Measurements from ENCODE around the gene MYO7B.

The MYO7B gene

DNA sequence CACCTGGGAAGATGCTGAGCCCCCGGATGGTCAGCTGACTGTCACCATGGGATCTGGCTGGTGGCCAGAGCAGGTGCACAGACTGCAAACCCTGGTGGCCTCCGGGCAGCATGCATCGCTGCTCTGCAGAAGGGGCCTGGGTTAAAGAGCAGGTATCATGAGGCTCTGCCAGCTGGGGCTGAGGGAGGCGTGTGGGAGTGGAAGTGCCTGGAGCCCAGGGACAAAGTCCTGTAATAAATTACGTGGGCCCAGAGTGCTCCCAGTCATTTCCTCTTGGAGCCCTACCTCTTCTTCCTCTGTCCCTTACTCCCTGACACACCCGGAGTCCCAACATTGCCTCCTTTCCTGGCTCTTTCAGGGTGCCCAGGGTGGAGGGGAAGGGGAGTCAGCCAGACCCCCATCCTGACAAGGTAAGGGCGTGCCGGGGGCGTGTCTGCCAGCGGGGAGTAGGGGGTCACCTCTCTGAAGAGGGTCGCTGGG lies at the start of gene MYO7B:
TSS of gene MYO7B (plus strand) at position 262 of the 480 bp plus-strand sequence. CDS start 24,040 bp downstream, outside the sequence.
- H3K4me3 ChIP-seq (ENCODE audit: low read length), result no peak within 1 kb of the TSS
- no peak for TF ChIP-seq ZNF274 (IDR thresholded peaks at IDR 0.05; ENCODE audit: low read depth, low read length)

GRCh38 chr2:127485694-127486071 lies 49.8 kb upstream of the MYO7B start:
- no peak overlapping the region for H3K4me3 ChIP-seq (ENCODE audit: low read length)
- TF ChIP-seq ZNF274 (IDR thresholded peaks at IDR 0.05; ENCODE audit: low read depth, low read length), result no peak

- no peak overlapping the region for H3K4me3 ChIP-seq (ENCODE audit: low read length)
- TF ChIP-seq ZNF274 (IDR thresholded peaks at IDR 0.05; ENCODE audit: low read depth, low read length), result no peak
These were observed 49.0 kb upstream of the MYO7B start for GRCh38 chr2:127486247-127487058.

GRCh38 chr2:127490283-127490682 lies 45.2 kb upstream of the MYO7B start:
- no peak overlapping the region for H3K4me3 ChIP-seq (ENCODE audit: low read length)
- no peak for TF ChIP-seq ZNF274 (IDR thresholded peaks at IDR 0.05; ENCODE audit: low read depth, low read length)

GRCh38 chr2:127498386-127498785 lies 37.1 kb upstream of the MYO7B start:
- no peak overlapping the region for H3K4me3 ChIP-seq (ENCODE audit: low read length)
- no peak for TF ChIP-seq ZNF274 (IDR thresholded peaks at IDR 0.05; ENCODE audit: low read depth, low read length)

DNA sequence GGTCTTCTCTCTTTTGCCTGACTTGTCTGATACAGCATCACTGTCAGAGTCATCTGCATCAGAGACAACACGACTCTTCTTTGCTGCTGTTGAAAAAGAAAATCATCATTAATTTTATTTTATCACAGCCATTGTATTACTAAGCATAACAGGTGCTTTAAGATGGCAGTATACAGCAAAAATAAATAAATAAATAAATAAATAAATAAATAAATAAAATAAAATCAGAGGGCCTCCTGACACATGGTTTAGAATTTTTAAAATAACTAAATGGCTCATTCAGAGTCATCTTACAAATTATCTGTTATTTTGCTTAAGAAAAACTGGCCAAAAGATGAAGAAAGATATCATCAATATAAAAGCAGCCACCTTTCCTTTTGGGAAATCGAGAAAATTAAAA lies 32.0 kb upstream of the MYO7B start:
- no peak overlapping the region for H3K4me3 ChIP-seq (ENCODE audit: low read length)
- no peak for TF ChIP-seq ZNF274 (IDR thresholded peaks at IDR 0.05; ENCODE audit: low read depth, low read length)

DNA sequence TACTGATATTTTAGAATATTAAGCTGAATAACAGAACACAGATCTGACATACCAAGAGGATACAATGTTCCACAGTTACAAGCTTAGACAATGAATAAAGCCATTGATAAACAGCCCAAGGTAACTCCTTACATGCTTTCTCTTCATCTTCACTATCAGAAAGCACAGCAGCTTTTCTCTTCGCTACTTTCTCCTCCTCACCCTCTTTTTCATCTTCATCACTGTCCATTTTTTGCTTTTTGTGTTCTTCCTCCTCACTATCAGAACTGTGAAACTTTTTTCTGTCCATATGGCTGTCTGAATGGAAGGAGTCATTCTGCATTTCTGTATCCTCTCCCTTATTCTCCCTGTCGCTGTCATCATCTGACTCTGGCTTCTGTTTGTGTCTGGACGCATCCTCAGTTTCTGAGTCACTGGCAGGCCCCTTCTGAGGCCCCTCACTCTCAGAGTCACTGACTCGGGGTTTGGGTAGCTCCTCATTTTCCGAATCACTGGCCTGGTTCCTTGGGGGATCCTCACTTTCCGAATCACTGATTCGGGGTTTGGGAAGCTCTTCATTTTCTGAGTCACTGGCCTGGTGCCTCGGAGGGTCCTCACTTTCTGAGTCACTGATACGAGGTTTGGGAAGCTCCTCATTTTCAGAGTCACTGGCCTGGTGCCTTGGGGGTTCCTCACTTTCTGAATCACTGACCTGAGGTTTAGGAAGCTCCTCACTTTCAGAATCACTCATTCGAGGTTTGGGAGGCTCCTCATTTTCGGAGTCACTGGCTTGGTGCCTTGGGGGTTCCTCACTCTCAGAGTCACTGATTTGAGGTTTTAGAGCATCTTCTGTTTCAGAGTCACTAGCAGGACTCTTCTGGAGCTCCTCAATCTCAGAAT lies 30.7 kb upstream of the MYO7B start:
- H3K4me3 ChIP-seq (ENCODE audit: low read length), result no peak overlapping the region
- no peak for TF ChIP-seq ZNF274 (IDR thresholded peaks at IDR 0.05; ENCODE audit: low read depth, low read length)

GRCh38 chr2:127506510-127506909 lies 29.0 kb upstream of the MYO7B start:
- TF ChIP-seq ZNF274 (IDR thresholded peaks at IDR 0.05; ENCODE audit: low read depth, low read length), result no peak
- H3K4me3 ChIP-seq (ENCODE audit: low read length), result no peak overlapping the region

DNA sequence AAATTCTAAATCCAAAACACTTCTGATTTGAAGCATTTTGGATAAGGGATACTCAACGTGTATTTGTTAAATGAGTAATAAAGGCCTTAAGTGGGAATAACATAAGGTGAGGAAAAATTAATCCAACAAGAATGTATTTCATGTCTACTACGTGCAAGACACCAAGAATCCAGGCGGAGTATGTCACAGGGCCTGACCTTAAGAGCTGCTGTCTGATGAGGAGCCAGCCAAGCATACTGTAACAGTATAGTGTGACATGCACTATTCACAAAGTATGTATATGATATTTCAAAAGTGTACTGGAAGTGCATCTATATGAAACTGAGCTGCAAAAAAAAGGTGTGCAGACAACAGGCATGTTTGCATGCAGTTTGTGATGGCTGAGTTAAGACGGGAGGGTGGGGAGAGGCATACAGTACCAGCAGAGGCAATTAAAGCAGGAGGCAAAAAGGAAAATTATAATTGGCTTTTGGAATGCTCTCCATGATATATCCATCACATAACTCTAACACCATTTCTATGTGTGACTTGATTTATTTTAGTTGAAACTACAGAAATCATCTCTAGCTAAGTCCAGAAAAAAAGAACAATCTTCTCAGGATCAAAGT lies 27.4 kb upstream of the MYO7B start:
- TF ChIP-seq ZNF274 (IDR thresholded peaks at IDR 0.05; ENCODE audit: low read depth, low read length), result no peak
- H3K4me3 ChIP-seq (ENCODE audit: low read length), result no peak overlapping the region

- no peak overlapping the region for H3K4me3 ChIP-seq (ENCODE audit: low read length)
- no peak for TF ChIP-seq ZNF274 (IDR thresholded peaks at IDR 0.05; ENCODE audit: low read depth, low read length)
These were observed 26.9 kb upstream of the MYO7B start for GRCh38 chr2:127508631-127509034.

DNA sequence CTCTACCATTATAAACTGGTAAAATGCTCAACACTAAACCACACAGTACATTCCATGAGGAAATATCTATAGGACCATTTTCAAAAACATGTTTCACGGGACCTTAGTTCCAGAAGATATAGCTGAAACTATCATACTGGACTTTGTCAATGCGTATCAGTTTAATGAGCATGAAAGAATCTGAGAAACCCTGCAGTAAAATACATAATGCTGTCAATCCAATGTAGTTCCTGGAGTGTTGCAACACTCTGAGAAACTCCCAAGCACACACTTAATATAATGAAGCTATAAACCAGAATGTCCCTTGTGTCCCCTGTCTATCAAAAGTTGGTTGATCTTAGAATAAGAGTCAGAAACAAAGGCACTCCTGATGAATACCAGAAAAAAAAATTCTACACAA lies 25.4 kb upstream of the MYO7B start:
- no peak overlapping the region for H3K4me3 ChIP-seq (ENCODE audit: low read length)
- TF ChIP-seq ZNF274 (IDR thresholded peaks at IDR 0.05; ENCODE audit: low read depth, low read length), result no peak

- no peak for TF ChIP-seq ZNF274 (IDR thresholded peaks at IDR 0.05; ENCODE audit: low read depth, low read length)
- no peak overlapping the region for H3K4me3 ChIP-seq (ENCODE audit: low read length)
These were observed 24.3 kb upstream of the MYO7B start for GRCh38 chr2:127511090-127511695.

DNA sequence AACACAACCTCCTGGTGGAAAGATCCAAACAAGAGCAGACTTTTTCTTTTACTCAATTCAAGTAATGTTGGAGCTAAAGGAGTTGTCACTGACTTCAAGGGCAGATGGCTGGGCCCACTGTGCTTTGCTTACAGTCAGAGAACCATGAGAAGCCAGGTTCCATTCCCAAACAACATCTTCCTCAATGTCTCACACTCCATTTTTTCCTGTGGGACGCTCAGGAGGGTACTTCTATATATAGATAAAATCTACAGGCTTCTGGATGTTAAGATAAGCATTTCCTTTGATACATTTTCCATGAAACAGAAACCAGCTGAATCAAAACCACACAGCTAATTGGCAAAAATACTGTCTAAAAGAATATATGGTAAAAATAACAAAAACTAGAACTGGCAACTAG lies 23.6 kb upstream of the MYO7B start:
- no peak overlapping the region for H3K4me3 ChIP-seq (ENCODE audit: low read length)
- TF ChIP-seq ZNF274 (IDR thresholded peaks at IDR 0.05; ENCODE audit: low read depth, low read length), result no peak

DNA sequence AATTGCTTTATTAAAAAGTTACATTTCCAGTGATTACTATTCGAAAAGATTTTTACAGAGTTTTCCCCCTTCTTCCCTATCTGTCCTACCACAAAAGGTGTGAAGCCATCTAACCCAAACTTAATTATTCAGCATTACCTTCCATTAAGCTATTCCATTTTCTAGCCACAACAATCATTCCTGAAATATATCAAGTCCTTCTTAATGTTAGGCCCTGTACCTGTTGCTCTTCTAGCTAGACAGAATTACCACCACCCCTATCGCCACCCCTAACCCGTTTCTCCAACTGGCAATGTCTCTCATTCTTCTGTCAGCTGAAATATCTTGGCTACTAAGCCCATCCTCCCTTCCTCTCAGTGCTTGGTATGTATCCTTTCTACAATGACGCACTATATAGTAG lies 23.1 kb upstream of the MYO7B start:
- TF ChIP-seq ZNF274 (IDR thresholded peaks at IDR 0.05; ENCODE audit: low read depth, low read length), result no peak
- no peak overlapping the region for H3K4me3 ChIP-seq (ENCODE audit: low read length)
